Breast epithelium (tissue), 4 donors: Measurements from ENCODE around the gene FAM234A. TPM values are rescaled to one million over a fixed set of nuclear protein-coding genes. Genes with fewer than 3 reads are reported as not detected.

Experiments
- DNase-seq, 2 donors: peaks; one replicate each; pipeline ENCODE4 v3.0.0-alpha.2; 2019; ENCODE audit warnings: low spot score in 2 of 2
- H3K27ac ChIP-seq, 2 donors: fragments of 200-600 bp; sonication (generic) in 1 of 2; one replicate each; pipeline ENCODE4 v1.5.1; 2016 to 2019; ENCODE audit warnings: mild to moderate bottlenecking in 1 of 2
- H3K27me3 ChIP-seq, 2 donors: fragments of 200-600 bp; sonication (generic) in 1 of 2; one replicate each; pipeline versions ENCODE4 v1.5.1 to v1.6.0; 2017 to 2019; ENCODE audit warnings: control low read depth in 1 of 2, mild to moderate bottlenecking in 1 of 2
- H3K36me3 ChIP-seq: fragments of 200-600 bp; one replicate; pipeline ENCODE4 v1.5.1; 2019
- H3K4me1 ChIP-seq, 2 donors: fragments of 200-600 bp; sonication (generic); one replicate each; pipeline ENCODE4 v1.5.1; 2016 to 2019; ENCODE audit warnings: control low read depth in 1 of 2
- H3K4me3 ChIP-seq, 3 donors: fragments of 200-600 bp; sonication (generic); 1 replicate in 2 of 3; 2 replicates in 1 of 3; pipeline ENCODE4 v1.5.1; 2016 to 2019; ENCODE audit warnings: mild to moderate bottlenecking in 3 of 3, moderate library complexity in 2 of 3
- H3K9me3 ChIP-seq, 2 donors: fragments of 200-600 bp; sonication (generic) in 1 of 2; one replicate each; pipeline ENCODE4 v1.5.1; 2016 to 2019; ENCODE audit warnings: control low read depth in 1 of 2
- CTCF ChIP-seq, 3 donors: fragments of 450-650 bp; IDR thresholded peaks; one replicate each; pipeline ENCODE4 v1.5.1; 2016 to 2017; ENCODE audit warnings: antibody characterized with exemption in 3 of 3, mild to moderate bottlenecking in 3 of 3, moderate library complexity in 3 of 3
- POLR2A ChIP-seq: fragments of 450-650 bp; IDR thresholded peaks from one replicate; pipeline ENCODE4 v1.6.1; 2016; ENCODE audit warnings: antibody characterized with exemption, mild to moderate bottlenecking, moderate library complexity
- POLR2AphosphoS5 ChIP-seq, 3 donors: sonication (generic); formaldehyde crosslinking; IDR thresholded peaks; one replicate each; pipeline ENCODE4 v1.6.1; 2017; ENCODE audit warnings: antibody characterized with exemption in 3 of 3
- intact Hi-C: fragments of 100-400 bp; cut with DNase I; formaldehyde crosslinking; loops from one replicate; pipeline ENCODE4 v1.15.1; 2023; ENCODE audit warnings: low total_unique reads
- total RNA-seq, 3 donors: library from RNA; depleted of rRNA; stranded (reverse); fragments of >200 nt; gene quantifications; one replicate each; pipeline ENCODE4 v1.1.0, GENCODE V29; 2016

Gene FAM234A
- total RNA-seq, 3 donors from 2014 or later = 40.6 to 69.3 (median 44.1) TPM

GRCh38 chr16:275786-276232, 41.2 kb downstream of the FAM234A start, which contains the start of gene RGS11:
Gene RGS11 (minus strand): TSS chr16:275944. CDS start chr16:275911, 33 bp downstream.
- intact Hi-C loops = no loop called here
- H3K27ac ChIP-seq = no peak within 1 kb of the TSS

GRCh38 chr16:276426-277077, 41.9 kb downstream of the FAM234A start:
- DNase-seq = no peak
- intact Hi-C loops = no loop called here
- H3K9me3 ChIP-seq = no peaks in the 10 kb centered on the region
- H3K27me3 ChIP-seq = peaks cover 7 to 24% of the 10 kb centered on the region in 2 donors
- H3K4me1 ChIP-seq = peaks cover 6 to 13% of the 10 kb centered on the region in 2 donors
- no peaks in the 10 kb centered on the region for H3K36me3 ChIP-seq
- H3K4me3 ChIP-seq = no peak overlapping the region
- TF ChIP-seq POLR2AphosphoS5 (IDR thresholded peaks at IDR 0.05) = no peak
- TF ChIP-seq POLR2A = no peak
- TF ChIP-seq CTCF (IDR thresholded peaks at IDR 0.05) = no peak
- no peak overlapping the region for H3K27ac ChIP-seq

More at GRCh38 chr16:275786-276232, 41.2 kb downstream of the FAM234A start, which contains the start of gene RGS11:
- no peaks in the 10 kb centered on the region for H3K9me3 ChIP-seq
- H3K27me3 ChIP-seq = peaks cover 2 to 17% of the 10 kb centered on the region in 2 donors
- H3K36me3 ChIP-seq = no peaks in the 10 kb centered on the region
- TF ChIP-seq POLR2A = no peak
- TF ChIP-seq CTCF (IDR thresholded peaks at IDR 0.05) = no peak
- TF ChIP-seq POLR2AphosphoS5 (IDR thresholded peaks at IDR 0.05) = no peak
- peak within 1 kb of the TSS; percentile 39 to 67 (median 48) for H3K4me3 ChIP-seq
- DNase-seq = no peak
- H3K4me1 ChIP-seq = peaks cover 2 to 8% of the 10 kb centered on the region in 2 donors

GRCh38 chr16:278863-279366, 44.3 kb downstream of the FAM234A start:
- intact Hi-C loops = no loop called here
- DNase-seq = no peak
- Histone ChIP-seq H3K4me1 (peaks cover 6 to 13% of the 10 kb centered on the region in 2 donors), H3K4me3 (no peak overlapping the region), H3K36me3 (no peaks in the 10 kb centered on the region), H3K27ac (no peak overlapping the region), H3K27me3 (peaks cover 7 to 43% of the 10 kb centered on the region in 2 donors), H3K9me3 (no peaks in the 10 kb centered on the region)
- no peak for TF ChIP-seq POLR2A
- TF ChIP-seq POLR2AphosphoS5 (IDR thresholded peaks at IDR 0.05) = no peak
- TF ChIP-seq CTCF (IDR thresholded peaks at IDR 0.05) = no peak

- Histone ChIP-seq H3K9me3 (no peaks in the 10 kb centered on the region), H3K36me3 (no peaks in the 10 kb centered on the region), H3K4me1 (peaks cover 6 to 13% of the 10 kb centered on the region in 2 donors), H3K27me3 (peaks cover 7 to 41% of the 10 kb centered on the region in 2 donors), H3K4me3 (no peak overlapping the region), H3K27ac (no peak overlapping the region)
- no peak for DNase-seq
- TF ChIP-seq POLR2AphosphoS5 (IDR thresholded peaks at IDR 0.05) (no peak), CTCF (IDR thresholded peaks at IDR 0.05) (no peak), POLR2A (no peak)
- intact Hi-C loops = no loop called here
Measured at GRCh38 chr16:279531-279930, 44.9 kb downstream of the FAM234A start.

GRCh38 chr16:280005-280460, 45.4 kb downstream of the FAM234A start:
- Histone ChIP-seq H3K9me3 (no peaks in the 10 kb centered on the region), H3K4me3 (peak overlapping the region in 2 of 3 donors; percentile 28 to 62), H3K36me3 (no peaks in the 10 kb centered on the region), H3K4me1 (peaks cover 6 to 9% of the 10 kb centered on the region in 2 donors), H3K27me3 (peaks cover 7 to 36% of the 10 kb centered on the region in 2 donors), H3K27ac (no peak overlapping the region)
- intact Hi-C loops = no loop called here
- no peak for DNase-seq
- no peak for TF ChIP-seq CTCF (IDR thresholded peaks at IDR 0.05)
- TF ChIP-seq POLR2A = no peak
- TF ChIP-seq POLR2AphosphoS5 (IDR thresholded peaks at IDR 0.05) = no peak
